H9 (cell line): ENCODE measurements around the gene KCNK13. TPM values are rescaled to one million over a fixed set of nuclear protein-coding genes. Genes with fewer than 3 reads are reported as not detected.

ENCODE experiments used
- DNase-seq: peaks from one replicate; pipeline ENCODE4 v3.0.0-alpha.2; 2017
- H2AFZ ChIP-seq: one replicate; pipeline ENCODE4 v1.6.1; 2013; ENCODE audit warnings: mild to moderate bottlenecking, low read length, control low read depth, moderate library complexity
- H2AK5ac ChIP-seq: 2 replicates; pipeline ENCODE4 v1.6.1; 2013; ENCODE audit warnings: low read length, control low read depth, mixed read lengths; ENCODE audit not compliant: insufficient read length
- H2BK120ac ChIP-seq: one replicate; pipeline ENCODE4 v1.6.1; 2013; ENCODE audit warnings: low read depth, mild to moderate bottlenecking, low read length, control low read depth, inconsistent platforms; ENCODE audit not compliant: poor library complexity, severe bottlenecking
- H2BK12ac ChIP-seq: 2 replicates; pipeline ENCODE4 v1.6.1; 2013; ENCODE audit warnings: low read length, control low read depth, mixed read lengths, low read depth; ENCODE audit not compliant: insufficient read length
- H2BK15ac ChIP-seq: 2 replicates; pipeline ENCODE4 v1.6.1; 2013; ENCODE audit warnings: low read depth, low read length, control low read depth
- H2BK20ac ChIP-seq: one replicate; pipeline ENCODE4 v1.6.1; 2013; ENCODE audit warnings: low read depth, mild to moderate bottlenecking, low read length, control low read depth, inconsistent platforms; ENCODE audit not compliant: poor library complexity, severe bottlenecking
- H2BK5ac ChIP-seq: 2 replicates; pipeline ENCODE4 v1.6.1; 2013; ENCODE audit warnings: low read length, control low read depth, mixed read lengths; ENCODE audit not compliant: insufficient read length
- H3K14ac ChIP-seq: 2 replicates; pipeline ENCODE4 v1.6.1; 2013; ENCODE audit warnings: low read length, control low read depth; ENCODE audit not compliant: insufficient read depth
- H3K18ac ChIP-seq: 2 replicates; pipeline ENCODE4 v1.6.1; 2013; ENCODE audit warnings: low read depth, mild to moderate bottlenecking, mixed read lengths, low read length, control low read depth; ENCODE audit not compliant: insufficient read length
- H3K23ac ChIP-seq: 2 replicates; pipeline ENCODE4 v1.6.1; 2013; ENCODE audit warnings: low read length, control low read depth, mixed read lengths, low read depth; ENCODE audit not compliant: insufficient read length
- H3K23me2 ChIP-seq: 2 replicates; pipeline ENCODE4 v1.6.1; 2013; ENCODE audit warnings: low read depth, mild to moderate bottlenecking, mixed read lengths, low read length, control low read depth; ENCODE audit not compliant: insufficient read length, poor library complexity, severe bottlenecking
- H3K27ac ChIP-seq: 2 replicates; pipeline ENCODE4 v1.5.1; 2013; ENCODE audit warnings: low read length, control low read depth, mixed read lengths, low read depth; ENCODE audit not compliant: insufficient read length
- H3K27me3 ChIP-seq: 2 replicates; pipeline ENCODE4 v1.6.1; 2013; ENCODE audit warnings: low read length, control low read depth, inconsistent platforms; ENCODE audit not compliant: insufficient read depth
- H3K4ac ChIP-seq: 2 replicates; pipeline ENCODE4 v1.6.1; 2013; ENCODE audit warnings: low read depth, mild to moderate bottlenecking, control low read depth, inconsistent platforms, low read length, moderate library complexity
- H3K4me1 ChIP-seq: 2 replicates; pipeline ENCODE4 v1.6.1; 2013; ENCODE audit warnings: low read length, control low read depth, inconsistent platforms; ENCODE audit not compliant: insufficient read depth
- H3K4me2 ChIP-seq: 2 replicates; pipeline ENCODE4 v1.6.1; 2013; ENCODE audit warnings: low read length, control low read depth, mixed read lengths; ENCODE audit not compliant: insufficient read length, insufficient read depth
- H3K56ac ChIP-seq: 2 replicates; pipeline ENCODE4 v1.6.1; 2013; ENCODE audit warnings: low read depth, mild to moderate bottlenecking, mixed read lengths, low read length, control low read depth; ENCODE audit not compliant: insufficient read length
- H3K79me1 ChIP-seq: 2 replicates; pipeline ENCODE4 v1.6.1; 2013; ENCODE audit warnings: low read depth, mild to moderate bottlenecking, moderate library complexity, low read length, control low read depth, inconsistent platforms; ENCODE audit not compliant: insufficient read depth, poor library complexity, severe bottlenecking
- H3K79me2 ChIP-seq: 2 replicates; pipeline ENCODE4 v1.6.1; 2013; ENCODE audit warnings: low read length, control low read depth, inconsistent platforms; ENCODE audit not compliant: insufficient read depth
- H3K9ac ChIP-seq: 2 replicates; pipeline ENCODE4 v1.6.1; 2013; ENCODE audit warnings: low read length, control low read depth, mixed read lengths; ENCODE audit not compliant: insufficient read length; ENCODE audit errors: extremely low read depth
- H3K9me3 ChIP-seq: one replicate; pipeline ENCODE4 v1.6.1; 2013; ENCODE audit warnings: low read depth, low read length, inconsistent platforms; ENCODE audit not compliant: control insufficient read depth
- H3T11ph ChIP-seq: one replicate; pipeline ENCODE4 v1.6.1; 2013; ENCODE audit warnings: mild to moderate bottlenecking, low read length, control low read depth, inconsistent platforms
- H4K20me1 ChIP-seq: one replicate; pipeline ENCODE4 v1.6.1; 2013; ENCODE audit not compliant: control insufficient read depth, insufficient read length, insufficient read depth
- H4K5ac ChIP-seq: 2 replicates; pipeline ENCODE4 v1.6.1; 2013; ENCODE audit warnings: low read depth, mild to moderate bottlenecking, mixed read lengths, low read length, control low read depth; ENCODE audit not compliant: insufficient read length
- H4K8ac ChIP-seq: replicated peaks from 2 replicates; pipeline ENCODE4 v1.6.1; 2013; ENCODE audit warnings: low read length, control low read depth, mixed read lengths, low read depth; ENCODE audit not compliant: insufficient read length
- H4K91ac ChIP-seq: 2 replicates; pipeline ENCODE4 v1.6.1; 2013; ENCODE audit warnings: low read depth, mild to moderate bottlenecking, moderate library complexity, mixed read lengths, low read length, control low read depth; ENCODE audit not compliant: insufficient read length
- H3K27ac Mint-ChIP-seq, 3 experiments: 2 replicates in 2 of 3; 3 replicates in 1 of 3; pipeline ENCODE4 v1.8.0; 2020 to 2021; ENCODE audit warnings: mixed read lengths in 3 of 3, mild to moderate bottlenecking in 1 of 3, moderate library complexity in 1 of 3
- H3K27me3 Mint-ChIP-seq: 2 replicates; pipeline ENCODE4 v1.8.0; 2021; ENCODE audit warnings: low read depth, mild to moderate bottlenecking, moderate library complexity, mixed read lengths
- H3K36me3 Mint-ChIP-seq, 3 experiments: 2 replicates in 2 of 3; 3 replicates in 1 of 3; pipeline ENCODE4 v1.8.0; 2020 to 2021; ENCODE audit warnings: low read depth in 3 of 3, mixed read lengths in 3 of 3; ENCODE audit not compliant: insufficient read depth in 1 of 3
- H3K4me1 Mint-ChIP-seq, 2 experiments: 2 replicates each; pipeline ENCODE4 v1.8.0; 2020; ENCODE audit warnings: mixed read lengths in 2 of 2
- H3K4me3 Mint-ChIP-seq, 2 experiments: 2 replicates in 1 of 2; 3 replicates in 1 of 2; pipeline ENCODE4 v1.8.0; 2020 to 2021; ENCODE audit warnings: mild to moderate bottlenecking in 2 of 2, mixed read lengths in 2 of 2, moderate library complexity in 1 of 2
- H3K9me3 Mint-ChIP-seq, 2 experiments: 2 replicates in 1 of 2; 3 replicates in 1 of 2; pipeline ENCODE4 v1.8.0; 2020; ENCODE audit warnings: mild to moderate bottlenecking in 2 of 2, mixed read lengths in 2 of 2, moderate library complexity in 1 of 2
- WGBS: extraction: QIAGEN DNeasy Blood & Tissue Kit; methylation state at CpG from one replicate; pipeline ENCODE4 v1.1.7; 2013; ENCODE audit warnings: missing lambda C conversion rate, low lambda C conversion rate, mixed read lengths; ENCODE audit not compliant: insufficient read length; ENCODE audit errors: extremely low coverage; 5-methylcytosine and 5-hydroxymethylcytosine counted together
- total RNA-seq: library from RNA; stranded (reverse); gene quantifications from 2 replicates; pipeline ENCODE4 v1.2.1, GENCODE V29; 2021
- TF ChIP-seq, protein P1 (sequence below): fragments of 200-600 bp; sonication (generic); conservative IDR thresholded peaks from 3 replicates; pipeline ENCODE4 v1.8.0; 2021; ENCODE audit warnings: antibody characterized with exemption, mild to moderate bottlenecking

KCNK13 gene
- total RNA-seq, 1 experiment from 2014 or later, result 0.39 TPM

DNA sequence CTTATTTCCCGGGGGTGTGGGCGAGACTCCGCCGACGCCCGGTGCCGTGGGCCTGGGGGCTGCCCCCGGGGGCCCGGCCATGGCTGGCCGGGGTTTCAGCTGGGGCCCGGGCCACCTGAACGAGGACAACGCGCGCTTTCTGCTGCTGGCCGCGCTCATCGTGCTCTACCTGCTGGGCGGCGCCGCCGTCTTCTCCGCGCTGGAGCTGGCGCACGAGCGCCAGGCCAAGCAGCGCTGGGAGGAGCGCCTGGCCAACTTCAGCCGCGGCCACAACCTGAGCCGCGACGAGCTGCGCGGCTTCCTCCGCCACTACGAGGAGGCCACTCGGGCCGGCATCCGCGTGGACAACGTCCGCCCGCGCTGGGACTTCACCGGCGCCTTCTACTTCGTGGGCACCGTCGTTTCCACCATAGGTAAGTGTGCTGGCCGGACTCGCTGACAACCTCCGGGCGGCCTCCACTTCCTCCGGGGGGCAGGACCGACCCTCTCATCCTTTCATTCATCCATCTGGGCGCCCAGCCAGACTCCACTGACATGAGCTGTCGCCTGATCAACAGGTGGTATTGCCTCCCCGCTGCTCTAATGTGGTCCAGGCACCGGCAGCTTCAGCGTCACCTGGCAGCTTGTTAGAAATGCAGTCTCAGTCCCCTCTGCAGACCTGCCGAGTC is 467 bp downstream of the KCNK13 start:
- no peak overlapping the region for H2BK20ac ChIP-seq
- H3K9me3 Mint-ChIP-seq, result peaks cover 2 to 5% of the 10 kb centered on the region in 2 experiments; a peak in 3 of 5 replicates
- H3T11ph ChIP-seq, result no peak overlapping the region
- no peaks in the 10 kb centered on the region for H3K9me3 ChIP-seq
- no peak overlapping the region for H3K4ac ChIP-seq
- peak overlapping the region; percentile 62 to 87 for H3K4me3 Mint-ChIP-seq
- H3K18ac ChIP-seq, result no peak overlapping the region
- H2AK5ac ChIP-seq, result no peak overlapping the region
- WGBS, result no CpG with 5 or more reads among the region's 63 CpGs
- H3K36me3 Mint-ChIP-seq, result peaks cover 0 to 2% (median 0%) of the 10 kb centered on the region in 3 experiments; a peak in 2 of 7 replicates
- H4K20me1 ChIP-seq, result no peaks in the 10 kb centered on the region
- H4K91ac ChIP-seq, result no peak overlapping the region
- H3K27ac ChIP-seq, result no peak overlapping the region
- H3K56ac ChIP-seq, result no peak overlapping the region
- H2BK15ac ChIP-seq, result no peak overlapping the region
- no peak overlapping the region for H2BK120ac ChIP-seq
- peak overlapping the region; percentile 78 for H3K4me2 ChIP-seq
- H2AFZ ChIP-seq, result no peak overlapping the region
- H3K4me1 ChIP-seq, result 0 out of 2 replicates have a peak, but pooled peaks cover 3% of the 10 kb centered on the region
- TF ChIP-seq, protein P1, sequence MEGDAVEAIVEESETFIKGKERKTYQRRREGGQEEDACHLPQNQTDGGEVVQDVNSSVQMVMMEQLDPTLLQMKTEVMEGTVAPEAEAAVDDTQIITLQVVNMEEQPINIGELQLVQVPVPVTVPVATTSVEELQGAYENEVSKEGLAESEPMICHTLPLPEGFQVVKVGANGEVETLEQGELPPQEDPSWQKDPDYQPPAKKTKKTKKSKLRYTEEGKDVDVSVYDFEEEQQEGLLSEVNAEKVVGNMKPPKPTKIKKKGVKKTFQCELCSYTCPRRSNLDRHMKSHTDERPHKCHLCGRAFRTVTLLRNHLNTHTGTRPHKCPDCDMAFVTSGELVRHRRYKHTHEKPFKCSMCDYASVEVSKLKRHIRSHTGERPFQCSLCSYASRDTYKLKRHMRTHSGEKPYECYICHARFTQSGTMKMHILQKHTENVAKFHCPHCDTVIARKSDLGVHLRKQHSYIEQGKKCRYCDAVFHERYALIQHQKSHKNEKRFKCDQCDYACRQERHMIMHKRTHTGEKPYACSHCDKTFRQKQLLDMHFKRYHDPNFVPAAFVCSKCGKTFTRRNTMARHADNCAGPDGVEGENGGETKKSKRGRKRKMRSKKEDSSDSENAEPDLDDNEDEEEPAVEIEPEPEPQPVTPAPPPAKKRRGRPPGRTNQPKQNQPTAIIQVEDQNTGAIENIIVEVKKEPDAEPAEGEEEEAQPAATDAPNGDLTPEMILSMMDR, result no peak
- DNase-seq, result peak; percentile 46
- peaks cover 37% of the 10 kb centered on the region; the same call in 1 of the 2 replicates for H3K27me3 ChIP-seq
- no peak overlapping the region for H2BK5ac ChIP-seq
- no peak overlapping the region for H4K8ac ChIP-seq
- H2BK12ac ChIP-seq, result no peak overlapping the region
- peaks cover 93% of the 10 kb centered on the region for H3K27me3 Mint-ChIP-seq
- no peaks in the 10 kb centered on the region for H3K79me1 ChIP-seq
- peaks cover 25% of the 10 kb centered on the region for H3K23me2 ChIP-seq
- H3K14ac ChIP-seq, result no peak overlapping the region; the same call in 1 of the 2 replicates
- no peaks in the 10 kb centered on the region for H3K79me2 ChIP-seq
- H3K27ac Mint-ChIP-seq, result no peak overlapping the region
- peaks cover 22 to 31% of the 10 kb centered on the region in 2 experiments for H3K4me1 Mint-ChIP-seq
- no peak overlapping the region for H4K5ac ChIP-seq
- no peak overlapping the region for H3K9ac ChIP-seq
- no peak overlapping the region for H3K23ac ChIP-seq
